HK-2 (cell line): ENCODE measurements around the gene SNAPC1.
"Not testable (repeated sequence)": the region's sequence is repeated elsewhere in the genome, so short reads cannot be mapped to it uniquely, and the experiment has no call there.

Experiments used
- DNase-seq: peaks from one replicate; pipeline ENCODE4 v3.0.0-alpha.2; 2018; ENCODE audit not compliant: unreplicated experiment

SNAPC1 gene

GRCh38 chr14:61750708-61751474, 11.3 kb upstream of the SNAPC1 start:
- peak; percentile 82 for DNase-seq

GRCh38 chr14:61751475-61751989, 10.7 kb upstream of the SNAPC1 start:
- DNase-seq = no peak

- no peak for DNase-seq
Observed at GRCh38 chr14:61752626-61753025, 9.6 kb upstream of the SNAPC1 start.

GRCh38 chr14:61753631-61754030, 8.6 kb upstream of the SNAPC1 start:
- no peak for DNase-seq

GRCh38 chr14:61754627-61755381, 7.4 kb upstream of the SNAPC1 start:
- no peak for DNase-seq

- DNase-seq = not testable (repeated sequence)
Observed at GRCh38 chr14:61755382-61755742, 6.9 kb upstream of the SNAPC1 start.

GRCh38 chr14:61756135-61756534, 6.1 kb upstream of the SNAPC1 start:
- DNase-seq = no peak

- no peak for DNase-seq
Observed at GRCh38 chr14:61759878-61760277, 2.3 kb upstream of the SNAPC1 start.

- DNase-seq = no peak
Observed at GRCh38 chr14:61761557-61761956, 663 bp upstream of the SNAPC1 start.

GRCh38 chr14:61764342-61765122, 2.3 kb downstream of the SNAPC1 start:
- no peak for DNase-seq

GRCh38 chr14:61765225-61765943, 3.2 kb downstream of the SNAPC1 start:
- DNase-seq = no peak

- no peak for DNase-seq
Observed at GRCh38 chr14:61766151-61766550, 3.9 kb downstream of the SNAPC1 start.

- DNase-seq = no peak
Observed at GRCh38 chr14:61768240-61768639, 6.0 kb downstream of the SNAPC1 start.

GRCh38 chr14:61769893-61770292, 7.7 kb downstream of the SNAPC1 start:
- no peak for DNase-seq

- DNase-seq = no peak
Observed at GRCh38 chr14:61774861-61775260, 12.6 kb downstream of the SNAPC1 start.

- DNase-seq = no peak
Observed at GRCh38 chr14:61780125-61780524, 17.9 kb downstream of the SNAPC1 start.

- DNase-seq = no peak
Observed at GRCh38 chr14:61797309-61797708, 35.1 kb downstream of the SNAPC1 start.

GRCh38 chr14:61802010-61802568, 39.9 kb downstream of the SNAPC1 start:
- no peak for DNase-seq

- no peak for DNase-seq
Observed at GRCh38 chr14:61803755-61804154, 41.5 kb downstream of the SNAPC1 start.

- no peak for DNase-seq
Observed at GRCh38 chr14:61805451-61805850, 43.2 kb downstream of the SNAPC1 start.

- DNase-seq = no peak
Observed at GRCh38 chr14:61811882-61812346, 49.7 kb downstream of the SNAPC1 start.
